Spleen (tissue), 7 donors: ENCODE results near the gene PAX2.

ENCODE experiments used
- POLR2A ChIP-seq, 3 donors: fragments of 450-650 bp; IDR thresholded peaks; one replicate each; pipeline ENCODE4 v1.5.1; 2017; ENCODE audit warnings: antibody characterized with exemption in 3 of 3, mild to moderate bottlenecking in 1 of 3
- POLR2AphosphoS5 ChIP-seq, 3 donors: sonication (generic); formaldehyde crosslinking; IDR thresholded peaks; one replicate each; pipeline ENCODE4 v1.5.1; 2017; ENCODE audit warnings: antibody characterized with exemption in 3 of 3
- TF ChIP-seq, protein P1 (sequence below), 11 experiments: fragments of 200-600 bp in 7 of 11; fragments of 450-650 bp in 4 of 11; sonication (generic) in 4 of 11; IDR thresholded peaks in 8 of 11; conservative IDR thresholded peaks in 3 of 11; 1 replicate in 7 of 11; 2 replicates in 4 of 11; pipeline versions ENCODE4 v1.4.0 to v1.8.0; 2016 to 2021; ENCODE audit warnings: antibody characterized with exemption in 11 of 11, inconsistent platforms in 4 of 11, mild to moderate bottlenecking in 1 of 11
- donor health status: DM: no; HTN: no; CAD: no; lungs with moderate emphysema.
- donor health status: DM: no; HTN: no; CAD: no.
- donor health status: DM: no; HTN: no; CAD: no.

DNA sequence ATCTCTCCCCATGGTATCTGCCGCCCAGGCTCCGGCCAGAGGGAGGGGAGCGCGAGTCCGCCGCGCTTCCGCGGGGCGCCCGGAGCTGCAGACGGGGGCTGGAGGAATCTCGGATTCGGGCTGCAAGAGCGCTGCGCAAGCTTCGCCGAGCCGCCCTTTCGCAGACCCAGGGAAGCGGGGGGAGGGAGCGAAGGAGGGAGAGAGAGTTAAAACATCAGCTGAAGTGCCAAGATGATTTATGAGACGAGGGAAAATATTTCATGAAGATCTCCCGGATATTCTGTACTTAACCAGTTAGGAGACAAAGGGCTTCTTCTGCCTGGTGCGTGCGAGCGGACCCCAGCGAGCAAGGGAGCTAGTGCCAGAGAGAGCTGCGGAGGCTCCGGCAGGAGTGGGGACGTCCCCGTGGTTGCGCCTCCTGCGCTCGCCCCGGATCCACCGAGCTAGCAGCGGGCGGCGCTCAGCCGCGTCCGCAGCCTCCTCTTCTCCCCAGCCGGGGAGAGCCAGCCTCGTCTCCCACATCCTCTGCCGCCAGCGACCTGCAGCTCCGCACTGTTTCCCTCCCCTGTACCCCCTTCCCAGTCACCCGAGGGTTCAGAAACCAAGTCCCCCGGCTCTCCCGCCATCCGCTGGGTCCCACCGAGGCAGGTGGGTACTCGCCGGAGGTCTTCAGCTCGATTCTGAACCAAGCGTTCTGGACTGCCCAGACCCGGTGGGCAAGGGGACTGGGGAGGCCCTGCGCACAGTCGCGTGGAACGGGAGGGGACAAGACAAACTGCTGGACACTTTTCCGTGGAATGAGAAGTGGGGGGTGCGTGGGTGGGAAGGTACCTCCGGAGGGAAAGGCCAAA is 1.0 kb upstream of the PAX2 start:
- TF ChIP-seq POLR2A (IDR thresholded peaks at IDR 0.05) (no peak), POLR2AphosphoS5 (IDR thresholded peaks at IDR 0.05) (no peak)
- TF ChIP-seq, protein P1, sequence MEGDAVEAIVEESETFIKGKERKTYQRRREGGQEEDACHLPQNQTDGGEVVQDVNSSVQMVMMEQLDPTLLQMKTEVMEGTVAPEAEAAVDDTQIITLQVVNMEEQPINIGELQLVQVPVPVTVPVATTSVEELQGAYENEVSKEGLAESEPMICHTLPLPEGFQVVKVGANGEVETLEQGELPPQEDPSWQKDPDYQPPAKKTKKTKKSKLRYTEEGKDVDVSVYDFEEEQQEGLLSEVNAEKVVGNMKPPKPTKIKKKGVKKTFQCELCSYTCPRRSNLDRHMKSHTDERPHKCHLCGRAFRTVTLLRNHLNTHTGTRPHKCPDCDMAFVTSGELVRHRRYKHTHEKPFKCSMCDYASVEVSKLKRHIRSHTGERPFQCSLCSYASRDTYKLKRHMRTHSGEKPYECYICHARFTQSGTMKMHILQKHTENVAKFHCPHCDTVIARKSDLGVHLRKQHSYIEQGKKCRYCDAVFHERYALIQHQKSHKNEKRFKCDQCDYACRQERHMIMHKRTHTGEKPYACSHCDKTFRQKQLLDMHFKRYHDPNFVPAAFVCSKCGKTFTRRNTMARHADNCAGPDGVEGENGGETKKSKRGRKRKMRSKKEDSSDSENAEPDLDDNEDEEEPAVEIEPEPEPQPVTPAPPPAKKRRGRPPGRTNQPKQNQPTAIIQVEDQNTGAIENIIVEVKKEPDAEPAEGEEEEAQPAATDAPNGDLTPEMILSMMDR (IDR thresholded peaks at IDR 0.05 in 8 of 11, conservative IDR thresholded peaks at IDR 0.05 in 3 of 11), result no peak
